Myocyte (in vitro differentiated cells): ENCODE data around the gene ADGRG4. TPM values are rescaled to one million over a fixed set of nuclear protein-coding genes. Genes with fewer than 3 reads are reported as not detected.

ENCODE experiments used
- DNase-seq: peaks from one replicate; pipeline ENCODE4 v3.0.0-alpha.2; 2012; ENCODE audit warnings: low read depth
- total RNA-seq: library from RNA; depleted of rRNA; stranded (reverse); fragments of >200 nt; gene quantifications from 2 replicates; pipeline ENCODE4 v1.2.3, GENCODE V29; 2014

ADGRG4 gene
- total RNA-seq, 1 donor from 2014 or later, result not detected

DNA sequence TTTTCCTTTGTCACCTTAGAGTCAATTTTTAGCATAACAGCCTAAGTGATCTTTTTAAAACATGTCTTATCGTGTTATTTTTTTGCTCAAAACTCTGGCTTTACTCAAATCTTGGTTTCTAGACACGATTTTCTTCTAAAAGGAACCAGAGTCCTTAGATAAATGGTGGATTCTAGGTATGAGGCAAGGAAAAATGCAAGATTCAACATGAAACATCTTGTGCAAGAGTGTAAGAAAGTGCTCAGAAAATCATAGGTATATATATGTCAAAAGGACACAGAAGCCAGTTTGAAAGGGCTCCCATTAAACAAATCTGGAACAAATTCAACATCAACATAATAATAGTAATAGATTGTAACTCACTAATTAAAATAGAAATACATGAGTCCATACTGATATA lies 8.1 kb upstream of the ADGRG4 start:
- DNase-seq, result no peak

DNA sequence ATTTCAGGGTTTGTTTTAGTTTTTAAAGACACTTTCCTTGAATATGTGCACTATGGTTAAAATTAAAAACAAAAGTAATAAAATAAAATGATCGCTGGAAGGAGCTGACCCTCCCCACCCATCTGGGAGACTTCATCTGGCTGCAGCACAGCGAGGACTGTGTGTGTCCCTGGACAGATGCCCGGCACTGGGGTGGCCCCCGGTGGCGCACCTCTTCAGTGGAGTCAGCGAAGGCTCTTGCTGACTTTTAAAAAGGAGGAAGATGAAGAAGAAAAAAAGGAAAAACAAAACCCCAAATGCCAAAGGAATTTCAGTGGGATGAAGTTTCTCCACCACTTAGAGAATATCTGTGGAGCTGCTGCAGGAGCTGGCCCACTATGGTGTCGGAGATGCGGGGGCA lies 5.4 kb upstream of the ADGRG4 start:
- no peak for DNase-seq

- DNase-seq, result no peak
Observed at GRCh38 chrX:136303041-136303440, 2.3 kb downstream of the ADGRG4 start.

DNA sequence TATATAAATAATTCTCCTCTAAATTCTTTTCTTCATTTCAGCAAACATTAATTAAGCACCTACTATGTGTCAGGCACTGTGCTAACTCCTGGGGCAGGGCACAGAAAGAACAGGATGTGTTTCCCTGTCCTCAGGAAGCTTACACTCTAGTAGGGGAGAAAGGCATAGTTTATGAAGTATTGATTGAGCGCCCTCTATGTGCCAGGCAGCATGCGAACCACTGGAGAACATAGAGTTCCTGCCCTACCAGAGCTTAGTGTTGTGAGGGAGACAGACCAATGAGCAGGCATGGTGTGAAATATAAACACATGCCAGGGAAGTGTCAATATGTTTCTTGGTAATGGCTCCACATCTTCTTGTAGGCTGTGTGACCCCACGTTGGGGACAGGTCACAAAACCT lies 3.7 kb downstream of the ADGRG4 start:
- DNase-seq, result no peak

GRCh38 chrX:136306182-136306581 lies 5.4 kb downstream of the ADGRG4 start:
- no peak for DNase-seq

- no peak for DNase-seq
Observed at GRCh38 chrX:136307471-136307870, 6.7 kb downstream of the ADGRG4 start.

DNA sequence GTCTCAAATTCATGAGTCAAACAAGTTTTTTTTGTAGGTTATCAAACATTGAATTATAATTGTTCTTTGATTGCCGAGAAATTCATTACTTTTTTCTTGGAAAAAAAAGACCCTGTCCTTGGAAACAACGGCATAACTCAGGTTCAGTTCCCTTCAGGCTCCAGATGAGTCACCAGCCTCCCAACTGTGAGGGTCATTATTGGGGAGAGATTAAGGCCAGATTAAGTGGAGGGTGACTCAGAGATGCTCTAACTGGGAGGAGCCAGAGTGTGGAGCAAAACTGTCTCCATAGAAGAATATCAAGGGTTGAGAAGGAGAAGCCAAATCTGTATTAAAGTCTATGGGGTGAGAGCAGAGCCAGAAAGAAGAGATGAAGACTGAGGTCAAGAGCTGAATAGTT lies 9.6 kb downstream of the ADGRG4 start:
- peak; percentile 1 for DNase-seq

GRCh38 chrX:136318156-136318555 lies 17.4 kb downstream of the ADGRG4 start:
- DNase-seq, result no peak

- no peak for DNase-seq
Observed at GRCh38 chrX:136318895-136319597, 18.3 kb downstream of the ADGRG4 start.

- DNase-seq, result no peak
Observed at GRCh38 chrX:136319600-136319999, 18.8 kb downstream of the ADGRG4 start.

GRCh38 chrX:136321532-136321931 lies 20.8 kb downstream of the ADGRG4 start:
- no peak for DNase-seq

DNA sequence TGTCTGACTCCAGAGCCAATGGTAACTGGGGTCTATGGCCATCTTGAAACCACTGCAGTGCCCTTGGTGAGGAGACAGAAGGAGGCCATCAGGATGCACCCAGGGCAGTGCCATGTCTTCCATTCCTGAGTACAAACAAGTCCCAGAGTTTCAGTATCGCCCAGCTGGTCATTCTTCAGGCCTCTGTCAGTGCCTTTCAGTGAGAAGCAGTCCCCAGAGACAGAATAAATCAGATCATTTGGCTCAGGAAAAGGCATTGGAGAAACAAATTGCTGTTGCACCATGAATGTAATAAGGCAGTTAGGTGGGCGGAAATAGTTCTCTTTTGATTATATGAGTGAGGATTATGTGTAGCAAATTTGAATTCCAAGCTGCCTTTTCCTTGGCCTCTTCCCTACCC lies 21.3 kb downstream of the ADGRG4 start:
- no peak for DNase-seq

DNA sequence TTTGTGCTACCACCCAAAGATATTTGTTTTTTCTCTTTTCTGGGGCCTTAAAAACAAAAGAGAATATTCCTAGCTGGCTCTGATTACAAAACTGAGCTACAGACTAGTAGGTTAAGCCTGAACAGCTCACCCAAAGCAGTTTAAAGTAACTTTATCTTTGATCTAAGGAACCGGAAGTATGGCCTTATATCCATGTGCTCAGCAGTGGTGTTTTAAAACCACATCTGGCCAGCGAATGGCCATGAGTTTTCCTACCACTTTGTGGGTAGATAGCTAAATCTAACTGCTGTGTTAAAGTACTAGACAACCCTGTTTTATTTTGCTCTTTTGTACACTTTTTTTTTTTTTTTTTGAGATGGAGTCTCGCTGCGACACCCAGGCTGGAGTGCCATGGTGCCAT lies 24.6 kb downstream of the ADGRG4 start:
- DNase-seq, result no peak

- DNase-seq, result no peak
Observed at GRCh38 chrX:136328933-136329332, 28.2 kb downstream of the ADGRG4 start.

GRCh38 chrX:136336623-136337022 lies 35.9 kb downstream of the ADGRG4 start:
- no peak for DNase-seq

DNA sequence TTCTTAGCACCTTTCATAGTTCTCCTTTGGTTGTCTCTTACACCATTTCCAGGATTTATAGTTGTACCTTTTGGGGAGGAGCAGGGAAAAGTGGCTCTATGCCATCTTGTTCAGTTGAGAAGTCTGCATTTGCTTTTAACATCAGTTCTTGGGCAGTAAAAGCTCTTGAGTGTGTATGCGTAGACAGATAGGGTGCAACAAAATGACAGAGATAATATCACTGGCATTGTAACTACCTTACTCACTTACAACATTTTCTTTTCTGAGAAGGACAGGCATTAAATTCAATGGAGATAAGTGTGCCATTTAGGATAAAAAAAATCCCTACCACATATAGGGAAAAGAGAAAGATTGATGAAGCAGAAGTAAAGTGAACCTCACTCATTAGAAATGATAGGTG lies 38.9 kb downstream of the ADGRG4 start:
- DNase-seq, result no peak

- DNase-seq, result no peak
Observed at GRCh38 chrX:136344320-136344719, 43.6 kb downstream of the ADGRG4 start.

- DNase-seq, result no peak
Observed at GRCh38 chrX:136346506-136346905, 45.7 kb downstream of the ADGRG4 start.

- DNase-seq, result no peak
Observed at GRCh38 chrX:136347706-136348105, 46.9 kb downstream of the ADGRG4 start.

- no peak for DNase-seq
Observed at GRCh38 chrX:136353526-136354093, 52.8 kb downstream of the ADGRG4 start.

DNA sequence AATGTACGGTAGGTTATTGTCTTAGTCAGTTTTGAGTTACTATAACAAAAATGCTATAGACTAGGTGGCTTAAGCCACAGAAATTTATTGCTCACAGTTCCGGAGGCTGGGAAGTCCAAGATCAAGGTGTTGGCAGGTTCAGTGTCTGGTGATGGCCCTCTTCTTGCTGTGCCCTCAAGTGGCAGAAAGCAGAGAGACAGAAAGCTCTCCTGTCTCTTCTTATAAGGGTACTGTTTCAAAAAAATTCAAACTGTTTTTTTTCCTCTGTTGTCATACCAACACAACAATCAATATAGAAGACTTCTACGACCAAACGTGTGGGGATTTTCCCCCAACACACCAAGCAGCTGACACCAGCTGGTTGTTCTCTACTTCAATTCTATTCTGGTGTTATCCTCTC lies 53.4 kb downstream of the ADGRG4 start:
- DNase-seq, result no peak

- no peak for DNase-seq
Observed at GRCh38 chrX:136369377-136369776, 68.6 kb downstream of the ADGRG4 start.

DNA sequence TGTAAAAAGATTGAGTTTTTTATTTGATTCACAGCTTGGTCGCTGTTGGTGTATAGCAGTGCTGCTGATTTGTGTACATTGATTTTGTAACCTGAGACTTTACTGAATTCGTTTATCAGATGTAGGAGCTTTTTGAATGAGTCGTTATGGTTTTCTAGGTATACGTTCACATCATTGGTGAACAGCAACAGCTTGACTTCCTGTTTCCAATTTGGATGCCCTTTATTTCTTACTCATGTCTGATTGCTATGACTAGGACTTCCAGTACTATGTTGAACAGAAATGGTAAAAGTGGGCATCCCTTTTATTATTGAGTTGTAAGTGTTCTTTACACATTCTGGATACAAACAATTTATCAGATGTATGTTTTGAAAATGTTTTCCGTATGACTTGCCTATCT lies 76.0 kb downstream of the ADGRG4 start:
- DNase-seq, result no peak
